ENCODE measurements around the gene ZSCAN5C.

The ZSCAN5C gene

GRCh38 chr19:56201973-56202372, at the start of gene ZSCAN5C:
ZSCAN5C (plus strand) TSS chr19:56202273; CDS start chr19:56205914, 3,641 bp downstream.
- H3K4me1 ChIP-seq (ENCODE audit: insufficient read depth, insufficient read length), result no peaks in the 10 kb centered on the region
- no peak within 1 kb of the TSS for H3K9ac ChIP-seq (ENCODE audit: insufficient read length, low read depth)
- no peaks in the 10 kb centered on the region for H3K9me3 ChIP-seq (ENCODE audit: insufficient read depth, low read length)
- no peak within 1 kb of the TSS for H3K4me3 ChIP-seq (ENCODE audit: insufficient read length, low read depth)
- H3K36me3 ChIP-seq (ENCODE audit: insufficient read depth, insufficient read length, low read length), result no peaks in the 10 kb centered on the region
- H3K27me3 ChIP-seq (ENCODE audit: insufficient read depth, insufficient read length), result no peaks in the 10 kb centered on the region
- DNase-seq (ENCODE audit: low read depth, low spot score), result no peak
- TF ChIP-seq YY1 (IDR thresholded peaks at IDR 0.05; ENCODE audit: insufficient read depth, insufficient read length), result no peak
- no peak for TF ChIP-seq ZNF274 (IDR thresholded peaks at IDR 0.05; ENCODE audit: low read depth, low read length)
- no peak for TF ChIP-seq SUZ12 (IDR thresholded peaks at IDR 0.05; ENCODE audit: extremely low read depth, insufficient read depth, insufficient read length)

GRCh38 chr19:56152644-56153043, 49.4 kb upstream of the ZSCAN5C start:
- Histone ChIP-seq H3K9me3 (ENCODE audit: insufficient read depth, low read length) (no peaks in the 10 kb centered on the region), H3K27me3 (ENCODE audit: insufficient read depth, insufficient read length) (no peaks in the 10 kb centered on the region), H3K4me3 (ENCODE audit: insufficient read length, low read depth) (no peak overlapping the region), H3K36me3 (ENCODE audit: insufficient read depth, insufficient read length, low read length) (peaks cover 43% of the 10 kb centered on the region), H3K4me1 (ENCODE audit: insufficient read depth, insufficient read length) (peaks cover 3% of the 10 kb centered on the region), H3K9ac (ENCODE audit: insufficient read length, low read depth) (no peak overlapping the region)
- DNase-seq (ENCODE audit: low read depth, low spot score), result no peak
- TF ChIP-seq SUZ12 (IDR thresholded peaks at IDR 0.05; ENCODE audit: extremely low read depth, insufficient read depth, insufficient read length), result no peak

GRCh38 chr19:56153507-56153906, 48.6 kb upstream of the ZSCAN5C start:
- TF ChIP-seq YY1 (IDR thresholded peaks at IDR 0.05; ENCODE audit: insufficient read depth, insufficient read length), result no peak
- DNase-seq (ENCODE audit: low read depth, low spot score), result no peak
- Histone ChIP-seq H3K27me3 (ENCODE audit: insufficient read depth, insufficient read length) (no peaks in the 10 kb centered on the region), H3K9me3 (ENCODE audit: insufficient read depth, low read length) (no peaks in the 10 kb centered on the region), H3K9ac (ENCODE audit: insufficient read length, low read depth) (no peak overlapping the region), H3K36me3 (ENCODE audit: insufficient read depth, insufficient read length, low read length) (peaks cover 39% of the 10 kb centered on the region), H3K4me3 (ENCODE audit: insufficient read length, low read depth) (no peak overlapping the region), H3K4me1 (ENCODE audit: insufficient read depth, insufficient read length) (peaks cover 3% of the 10 kb centered on the region)

- no peak for TF ChIP-seq ZNF274 (IDR thresholded peaks at IDR 0.05; ENCODE audit: low read depth, low read length)
- TF ChIP-seq SUZ12 (IDR thresholded peaks at IDR 0.05; ENCODE audit: extremely low read depth, insufficient read depth, insufficient read length), result no peak
- TF ChIP-seq YY1 (IDR thresholded peaks at IDR 0.05; ENCODE audit: insufficient read depth, insufficient read length), result no peak
- Histone ChIP-seq H3K4me1 (ENCODE audit: insufficient read depth, insufficient read length) (peaks cover 3% of the 10 kb centered on the region), H3K9me3 (ENCODE audit: insufficient read depth, low read length) (no peaks in the 10 kb centered on the region), H3K4me3 (ENCODE audit: insufficient read length, low read depth) (no peak overlapping the region), H3K36me3 (ENCODE audit: insufficient read depth, insufficient read length, low read length) (peaks cover 45% of the 10 kb centered on the region), H3K9ac (ENCODE audit: insufficient read length, low read depth) (peak overlapping the region; percentile 25), H3K27me3 (ENCODE audit: insufficient read depth, insufficient read length) (no peaks in the 10 kb centered on the region)
- DNase-seq (ENCODE audit: low read depth, low spot score), result no peak
Measured at GRCh38 chr19:56155124-56155687, 46.9 kb upstream of the ZSCAN5C start.

GRCh38 chr19:56156768-56157167, 45.3 kb upstream of the ZSCAN5C start:
- Histone ChIP-seq H3K4me1 (ENCODE audit: insufficient read depth, insufficient read length) (peaks cover 3% of the 10 kb centered on the region), H3K9ac (ENCODE audit: insufficient read length, low read depth) (no peak overlapping the region), H3K27me3 (ENCODE audit: insufficient read depth, insufficient read length) (no peaks in the 10 kb centered on the region), H3K9me3 (ENCODE audit: insufficient read depth, low read length) (no peaks in the 10 kb centered on the region), H3K4me3 (ENCODE audit: insufficient read length, low read depth) (no peak overlapping the region), H3K36me3 (ENCODE audit: insufficient read depth, insufficient read length, low read length) (peaks cover 58% of the 10 kb centered on the region)
- TF ChIP-seq SUZ12 (IDR thresholded peaks at IDR 0.05; ENCODE audit: extremely low read depth, insufficient read depth, insufficient read length) (no peak), YY1 (IDR thresholded peaks at IDR 0.05; ENCODE audit: insufficient read depth, insufficient read length) (no peak), ZNF274 (IDR thresholded peaks at IDR 0.05; ENCODE audit: low read depth, low read length) (no peak)
- DNase-seq (ENCODE audit: low read depth, low spot score), result no peak

GRCh38 chr19:56158170-56158757, 43.8 kb upstream of the ZSCAN5C start:
- no peak for DNase-seq (ENCODE audit: low read depth, low spot score)

GRCh38 chr19:56159009-56159559, 43.0 kb upstream of the ZSCAN5C start:
- Histone ChIP-seq H3K9ac (ENCODE audit: insufficient read length, low read depth) (no peak overlapping the region), H3K4me3 (ENCODE audit: insufficient read length, low read depth) (no peak overlapping the region), H3K27me3 (ENCODE audit: insufficient read depth, insufficient read length) (no peaks in the 10 kb centered on the region), H3K4me1 (ENCODE audit: insufficient read depth, insufficient read length) (peaks cover 3% of the 10 kb centered on the region), H3K36me3 (ENCODE audit: insufficient read depth, insufficient read length, low read length) (peaks cover 68% of the 10 kb centered on the region), H3K9me3 (ENCODE audit: insufficient read depth, low read length) (no peaks in the 10 kb centered on the region)
- TF ChIP-seq SUZ12 (IDR thresholded peaks at IDR 0.05; ENCODE audit: extremely low read depth, insufficient read depth, insufficient read length) (no peak), YY1 (IDR thresholded peaks at IDR 0.05; ENCODE audit: insufficient read depth, insufficient read length) (no peak), ZNF274 (IDR thresholded peaks at IDR 0.05; ENCODE audit: low read depth, low read length) (no peak)
- DNase-seq (ENCODE audit: low read depth, low spot score), result no peak

More at GRCh38 chr19:56158170-56158757, 43.8 kb upstream of the ZSCAN5C start:
- no peak for TF ChIP-seq SUZ12 (IDR thresholded peaks at IDR 0.05; ENCODE audit: extremely low read depth, insufficient read depth, insufficient read length)
- no peak for TF ChIP-seq ZNF274 (IDR thresholded peaks at IDR 0.05; ENCODE audit: low read depth, low read length)
- TF ChIP-seq YY1 (IDR thresholded peaks at IDR 0.05; ENCODE audit: insufficient read depth, insufficient read length), result no peak
- Histone ChIP-seq H3K4me3 (ENCODE audit: insufficient read length, low read depth) (no peak overlapping the region), H3K9ac (ENCODE audit: insufficient read length, low read depth) (no peak overlapping the region), H3K36me3 (ENCODE audit: insufficient read depth, insufficient read length, low read length) (peaks cover 68% of the 10 kb centered on the region), H3K27me3 (ENCODE audit: insufficient read depth, insufficient read length) (no peaks in the 10 kb centered on the region), H3K9me3 (ENCODE audit: insufficient read depth, low read length) (no peaks in the 10 kb centered on the region), H3K4me1 (ENCODE audit: insufficient read depth, insufficient read length) (peaks cover 3% of the 10 kb centered on the region)
